Natural killer cell treated with Interleukin-12 subunit alpha and Interleukin-12 subunit beta and Interleukin-15 and Interleukin-18, amount 100 ng/mL, for 72 hours (primary cell): Measurements from ENCODE around the gene ZNRF1. TPM values are rescaled to one million over a fixed set of nuclear protein-coding genes. Genes with fewer than 3 reads are reported as not detected.
"Not testable (repeated sequence)": the region's sequence is repeated elsewhere in the genome, so short reads cannot be mapped to it uniquely, and the experiment has no call there.

ENCODE experiments used
- ATAC-seq, 2 donors: fragments of 150-1000 bp; cut with Tn5 transposase in 1 of 2; sonication (Bioruptor Pico), chemical (Tn5 transposase) in 1 of 2; 2 replicates each; pipeline ENCODE4 v1.10.0; 2021
- DNase-seq: peaks from one replicate; pipeline ENCODE4 v3.0.0; 2022; ENCODE audit warnings: low spot score
- H3K27ac Mint-ChIP-seq, 2 donors: 1 replicate in 1 of 2; 2 replicates in 1 of 2; pipeline ENCODE4 v1.8.0; 2022; ENCODE audit warnings: mixed read lengths in 2 of 2, mild to moderate bottlenecking in 1 of 2, moderate library complexity in 1 of 2
- H3K27me3 Mint-ChIP-seq, 2 donors: 1 replicate in 1 of 2; 2 replicates in 1 of 2; pipeline ENCODE4 v1.8.0; 2022; ENCODE audit warnings: mixed read lengths in 2 of 2
- H3K36me3 Mint-ChIP-seq: one replicate; pipeline ENCODE4 v1.8.0; 2022; ENCODE audit warnings: mixed read lengths
- H3K4me1 Mint-ChIP-seq, 2 donors: 1 replicate in 1 of 2; 2 replicates in 1 of 2; pipeline ENCODE4 v1.8.0; 2022; ENCODE audit warnings: low read depth in 2 of 2, mixed read lengths in 2 of 2, mild to moderate bottlenecking in 1 of 2
- H3K4me3 Mint-ChIP-seq: one replicate; pipeline ENCODE4 v1.8.0; 2022; ENCODE audit warnings: mixed read lengths
- H3K9me3 Mint-ChIP-seq: 2 replicates; pipeline ENCODE4 v1.8.0; 2022; ENCODE audit warnings: mixed read lengths
- total RNA-seq, 2 donors: library from RNA; stranded (reverse); gene quantifications; one replicate each; pipeline ENCODE4 v1.2.3, GENCODE V29; 2022

Gene ZNRF1
- total RNA-seq, 2 donors from 2014 or later: 58.6 to 89.7 TPM

- Mint-ChIP-seq H3K36me3 (no peaks in the 10 kb centered on the region), H3K4me1 (peaks cover 49 to 70% of the 10 kb centered on the region in 2 donors), H3K27me3 (no peaks in the 10 kb centered on the region), H3K9me3 (no peaks in the 10 kb centered on the region), H3K27ac (peak overlapping the region; percentile 94 to 98), H3K4me3 (peak overlapping the region; percentile 86)
- DNase-seq (peak; percentile 82), ATAC-seq (peak; percentile 93 to 95)
These were observed 12.9 kb downstream of the ZNRF1 start for GRCh38 chr16:75011634-75012307.

GRCh38 chr16:75012380-75013081 is 13.7 kb downstream of the ZNRF1 start:
- ATAC-seq (peak; percentile 61 to 63), DNase-seq (no peak)
- Mint-ChIP-seq H3K4me3 (peak overlapping the region; percentile 86), H3K36me3 (no peaks in the 10 kb centered on the region), H3K4me1 (peaks cover 47 to 70% of the 10 kb centered on the region in 2 donors), H3K9me3 (no peaks in the 10 kb centered on the region), H3K27ac (peak overlapping the region; percentile 94 to 98), H3K27me3 (no peaks in the 10 kb centered on the region)

- not testable (repeated sequence) for ATAC-seq, H3K9me3 Mint-ChIP-seq, H3K27me3 Mint-ChIP-seq, H3K36me3 Mint-ChIP-seq, DNase-seq
- H3K4me3 Mint-ChIP-seq: peak overlapping the region; percentile 86
- H3K27ac Mint-ChIP-seq: peak overlapping the region; percentile 94 to 98
- peaks cover 51 to 72% of the 10 kb centered on the region in 2 donors for H3K4me1 Mint-ChIP-seq
These were observed 14.3 kb downstream of the ZNRF1 start for GRCh38 chr16:75013123-75013522.

GRCh38 chr16:75014318-75014717 is 15.5 kb downstream of the ZNRF1 start:
- peak overlapping the region; percentile 58 for H3K4me3 Mint-ChIP-seq
- H3K36me3 Mint-ChIP-seq: peaks cover under 1% of the 10 kb centered on the region
- peaks cover 45 to 68% of the 10 kb centered on the region in 2 donors for H3K4me1 Mint-ChIP-seq
- peak overlapping the region; percentile 65 to 82 for H3K27ac Mint-ChIP-seq
- no peaks in the 10 kb centered on the region for H3K27me3 Mint-ChIP-seq
- DNase-seq (no peak), ATAC-seq (no peak)
- no peaks in the 10 kb centered on the region for H3K9me3 Mint-ChIP-seq

GRCh38 chr16:75016451-75017081 is 17.7 kb downstream of the ZNRF1 start:
- peak overlapping the region in 1 of 2 donors; percentile 33 for H3K27ac Mint-ChIP-seq
- peaks cover 42 to 64% of the 10 kb centered on the region in 2 donors for H3K4me1 Mint-ChIP-seq
- not testable (repeated sequence) for ATAC-seq

GRCh38 chr16:75017670-75018525 is 19.1 kb downstream of the ZNRF1 start:
- peaks cover 8% of the 10 kb centered on the region for H3K9me3 Mint-ChIP-seq
- DNase-seq (no peak), ATAC-seq (peak in 1 of 2 donors; percentile 65)
- H3K4me3 Mint-ChIP-seq: peak overlapping the region; percentile 58
- H3K27me3 Mint-ChIP-seq: no peaks in the 10 kb centered on the region
- H3K27ac Mint-ChIP-seq: peak overlapping the region; percentile 66 to 72
- peaks cover 30% of the 10 kb centered on the region for H3K36me3 Mint-ChIP-seq
- H3K4me1 Mint-ChIP-seq: peaks cover 33 to 57% of the 10 kb centered on the region in 2 donors

More at GRCh38 chr16:75016451-75017081, 17.7 kb downstream of the ZNRF1 start:
- not testable (repeated sequence) for H3K9me3 Mint-ChIP-seq, H3K4me3 Mint-ChIP-seq, DNase-seq, H3K27me3 Mint-ChIP-seq
- peaks cover 21% of the 10 kb centered on the region for H3K36me3 Mint-ChIP-seq

GRCh38 chr16:75019007-75019406 is 20.2 kb downstream of the ZNRF1 start:
- DNase-seq (no peak), ATAC-seq (peak; percentile 11 to 80)
- Mint-ChIP-seq H3K9me3 (peaks cover 8% of the 10 kb centered on the region), H3K27me3 (no peaks in the 10 kb centered on the region), H3K36me3 (peaks cover 31% of the 10 kb centered on the region), H3K4me3 (peak overlapping the region; percentile 58), H3K27ac (peak overlapping the region; percentile 66 to 72), H3K4me1 (peaks cover 37 to 56% of the 10 kb centered on the region in 2 donors)

GRCh38 chr16:75019586-75019985 is 20.8 kb downstream of the ZNRF1 start:
- H3K4me3 Mint-ChIP-seq: peak overlapping the region; percentile 58
- peaks cover 39 to 56% of the 10 kb centered on the region in 2 donors for H3K4me1 Mint-ChIP-seq
- peaks cover 8% of the 10 kb centered on the region for H3K9me3 Mint-ChIP-seq
- peaks cover 36% of the 10 kb centered on the region for H3K36me3 Mint-ChIP-seq
- H3K27me3 Mint-ChIP-seq: no peaks in the 10 kb centered on the region
- peak overlapping the region in 1 of 2 donors; percentile 41 for H3K27ac Mint-ChIP-seq
- DNase-seq: no peak
- ATAC-seq: no peak

- Mint-ChIP-seq H3K27me3 (no peaks in the 10 kb centered on the region), H3K36me3 (peaks cover 36% of the 10 kb centered on the region), H3K4me3 (peak overlapping the region; percentile 5), H3K4me1 (peaks cover 41 to 58% of the 10 kb centered on the region in 2 donors), H3K27ac (no peak overlapping the region), H3K9me3 (peaks cover 8% of the 10 kb centered on the region)
- ATAC-seq (no peak), DNase-seq (no peak)
These were observed 22.6 kb downstream of the ZNRF1 start for GRCh38 chr16:75021410-75021809.

- H3K4me3 Mint-ChIP-seq: no peak overlapping the region
- DNase-seq: no peak
- H3K36me3 Mint-ChIP-seq: peaks cover 36% of the 10 kb centered on the region
- peaks cover 38 to 55% of the 10 kb centered on the region in 2 donors for H3K4me1 Mint-ChIP-seq
- H3K27ac Mint-ChIP-seq: peak overlapping the region in 1 of 2 donors; percentile 41
- H3K9me3 Mint-ChIP-seq: peaks cover 8% of the 10 kb centered on the region
- H3K27me3 Mint-ChIP-seq: no peaks in the 10 kb centered on the region
- no peak for ATAC-seq
These were observed 23.7 kb downstream of the ZNRF1 start for GRCh38 chr16:75022567-75022966.

GRCh38 chr16:75023009-75023408 is 24.2 kb downstream of the ZNRF1 start:
- Mint-ChIP-seq H3K4me1 (peaks cover 34 to 50% of the 10 kb centered on the region in 2 donors), H3K4me3 (no peak overlapping the region), H3K9me3 (peaks cover 8% of the 10 kb centered on the region), H3K27ac (peak overlapping the region in 1 of 2 donors; percentile 41), H3K36me3 (peaks cover 36% of the 10 kb centered on the region), H3K27me3 (no peaks in the 10 kb centered on the region)
- ATAC-seq (no peak), DNase-seq (no peak)

- Mint-ChIP-seq H3K4me1 (peaks cover 28 to 42% of the 10 kb centered on the region in 2 donors), H3K36me3 (peaks cover 36% of the 10 kb centered on the region), H3K27me3 (no peaks in the 10 kb centered on the region), H3K4me3 (peak overlapping the region; percentile 17), H3K9me3 (peaks cover 8% of the 10 kb centered on the region), H3K27ac (peak overlapping the region in 1 of 2 donors; percentile 7)
- ATAC-seq: no peak
- DNase-seq: no peak
These were observed 25.4 kb downstream of the ZNRF1 start for GRCh38 chr16:75024182-75024581.

- Mint-ChIP-seq H3K9me3 (peaks cover 8% of the 10 kb centered on the region), H3K27ac (peak overlapping the region in 1 of 2 donors; percentile 7), H3K4me3 (peak overlapping the region; percentile 17), H3K4me1 (peaks cover 24 to 38% of the 10 kb centered on the region in 2 donors), H3K36me3 (peaks cover 32% of the 10 kb centered on the region), H3K27me3 (no peaks in the 10 kb centered on the region)
- DNase-seq (no peak), ATAC-seq (no peak)
These were observed 25.8 kb downstream of the ZNRF1 start for GRCh38 chr16:75024594-75024993.
